Panc1 (cell line): ENCODE data around the gene CLMN.

Experiments used
- CTCF ChIP-seq: fragments of 450-650 bp; IDR thresholded peaks from 2 replicates; pipeline ENCODE4 v1.5.1; 2017; ENCODE audit warnings: mild to moderate bottlenecking
- POLR2AphosphoS5 ChIP-seq: IDR thresholded peaks from 2 replicates; pipeline ENCODE4 v1.6.1; 2012; ENCODE audit warnings: mild to moderate bottlenecking, low read depth, low read length, moderate library complexity
- REST ChIP-seq, 2 experiments: IDR thresholded peaks; 2 replicates each; pipeline ENCODE4 v1.6.1; 2011 to 2012; ENCODE audit warnings: low read depth in 2 of 2, control low read depth in 1 of 2, low read length in 1 of 2, mild to moderate bottlenecking in 1 of 2, moderate library complexity in 1 of 2; ENCODE audit not compliant: insufficient read depth in 1 of 2
- SIN3A ChIP-seq: IDR thresholded peaks from 2 replicates; pipeline ENCODE4 v1.6.1; 2012; ENCODE audit warnings: low read depth, mild to moderate bottlenecking, low read length, moderate library complexity, borderline replicate concordance; ENCODE audit not compliant: insufficient read depth
- TCF7L2 ChIP-seq: IDR thresholded peaks from 2 replicates; pipeline ENCODE4 v1.6.1; 2011; ENCODE audit warnings: mild to moderate bottlenecking, low read depth, low read length, inconsistent platforms

- TF ChIP-seq CTCF, result no peak
- no peak for TF ChIP-seq POLR2AphosphoS5
- TF ChIP-seq TCF7L2, result no peak
- TF ChIP-seq REST (IDR thresholded peaks at IDR 0.05; ENCODE audit: insufficient read depth in 1 of 2, low read depth in 2 of 2, low read length in 1 of 2), result no peak
- no peak for TF ChIP-seq SIN3A
These were observed 101.7 kb downstream of the CLMN start for GRCh38 chr14:95218006-95218405.
